H9 (cell line): ENCODE data around the gene VSIG2. TPM values are rescaled to one million over a fixed set of nuclear protein-coding genes. Genes with fewer than 3 reads are reported as not detected.

ENCODE experiments used
- DNase-seq: peaks from one replicate; pipeline ENCODE4 v3.0.0-alpha.2; 2017
- H2AFZ ChIP-seq: one replicate; pipeline ENCODE4 v1.6.1; 2013; ENCODE audit warnings: mild to moderate bottlenecking, low read length, control low read depth, moderate library complexity
- H2AK5ac ChIP-seq: 2 replicates; pipeline ENCODE4 v1.6.1; 2013; ENCODE audit warnings: low read length, control low read depth, mixed read lengths; ENCODE audit not compliant: insufficient read length
- H2BK120ac ChIP-seq: one replicate; pipeline ENCODE4 v1.6.1; 2013; ENCODE audit warnings: low read depth, mild to moderate bottlenecking, low read length, control low read depth, inconsistent platforms; ENCODE audit not compliant: poor library complexity, severe bottlenecking
- H2BK12ac ChIP-seq: 2 replicates; pipeline ENCODE4 v1.6.1; 2013; ENCODE audit warnings: low read length, control low read depth, mixed read lengths, low read depth; ENCODE audit not compliant: insufficient read length
- H2BK15ac ChIP-seq: 2 replicates; pipeline ENCODE4 v1.6.1; 2013; ENCODE audit warnings: low read depth, low read length, control low read depth
- H2BK20ac ChIP-seq: one replicate; pipeline ENCODE4 v1.6.1; 2013; ENCODE audit warnings: low read depth, mild to moderate bottlenecking, low read length, control low read depth, inconsistent platforms; ENCODE audit not compliant: poor library complexity, severe bottlenecking
- H2BK5ac ChIP-seq: 2 replicates; pipeline ENCODE4 v1.6.1; 2013; ENCODE audit warnings: low read length, control low read depth, mixed read lengths; ENCODE audit not compliant: insufficient read length
- H3K14ac ChIP-seq: 2 replicates; pipeline ENCODE4 v1.6.1; 2013; ENCODE audit warnings: low read length, control low read depth; ENCODE audit not compliant: insufficient read depth
- H3K18ac ChIP-seq: 2 replicates; pipeline ENCODE4 v1.6.1; 2013; ENCODE audit warnings: low read depth, mild to moderate bottlenecking, mixed read lengths, low read length, control low read depth; ENCODE audit not compliant: insufficient read length
- H3K23ac ChIP-seq: 2 replicates; pipeline ENCODE4 v1.6.1; 2013; ENCODE audit warnings: low read length, control low read depth, mixed read lengths, low read depth; ENCODE audit not compliant: insufficient read length
- H3K23me2 ChIP-seq: 2 replicates; pipeline ENCODE4 v1.6.1; 2013; ENCODE audit warnings: low read depth, mild to moderate bottlenecking, mixed read lengths, low read length, control low read depth; ENCODE audit not compliant: insufficient read length, poor library complexity, severe bottlenecking
- H3K27ac ChIP-seq: 2 replicates; pipeline ENCODE4 v1.5.1; 2013; ENCODE audit warnings: low read length, control low read depth, mixed read lengths, low read depth; ENCODE audit not compliant: insufficient read length
- H3K27me3 ChIP-seq: 2 replicates; pipeline ENCODE4 v1.6.1; 2013; ENCODE audit warnings: low read length, control low read depth, inconsistent platforms; ENCODE audit not compliant: insufficient read depth
- H3K4ac ChIP-seq: 2 replicates; pipeline ENCODE4 v1.6.1; 2013; ENCODE audit warnings: low read depth, mild to moderate bottlenecking, control low read depth, inconsistent platforms, low read length, moderate library complexity
- H3K4me1 ChIP-seq: 2 replicates; pipeline ENCODE4 v1.6.1; 2013; ENCODE audit warnings: low read length, control low read depth, inconsistent platforms; ENCODE audit not compliant: insufficient read depth
- H3K4me2 ChIP-seq: 2 replicates; pipeline ENCODE4 v1.6.1; 2013; ENCODE audit warnings: low read length, control low read depth, mixed read lengths; ENCODE audit not compliant: insufficient read length, insufficient read depth
- H3K56ac ChIP-seq: 2 replicates; pipeline ENCODE4 v1.6.1; 2013; ENCODE audit warnings: low read depth, mild to moderate bottlenecking, mixed read lengths, low read length, control low read depth; ENCODE audit not compliant: insufficient read length
- H3K79me1 ChIP-seq: 2 replicates; pipeline ENCODE4 v1.6.1; 2013; ENCODE audit warnings: low read depth, mild to moderate bottlenecking, moderate library complexity, low read length, control low read depth, inconsistent platforms; ENCODE audit not compliant: insufficient read depth, poor library complexity, severe bottlenecking
- H3K79me2 ChIP-seq: 2 replicates; pipeline ENCODE4 v1.6.1; 2013; ENCODE audit warnings: low read length, control low read depth, inconsistent platforms; ENCODE audit not compliant: insufficient read depth
- H3K9ac ChIP-seq: 2 replicates; pipeline ENCODE4 v1.6.1; 2013; ENCODE audit warnings: low read length, control low read depth, mixed read lengths; ENCODE audit not compliant: insufficient read length; ENCODE audit errors: extremely low read depth
- H3K9me3 ChIP-seq: one replicate; pipeline ENCODE4 v1.6.1; 2013; ENCODE audit warnings: low read depth, low read length, inconsistent platforms; ENCODE audit not compliant: control insufficient read depth
- H3T11ph ChIP-seq: one replicate; pipeline ENCODE4 v1.6.1; 2013; ENCODE audit warnings: mild to moderate bottlenecking, low read length, control low read depth, inconsistent platforms
- H4K20me1 ChIP-seq: one replicate; pipeline ENCODE4 v1.6.1; 2013; ENCODE audit not compliant: control insufficient read depth, insufficient read length, insufficient read depth
- H4K5ac ChIP-seq: 2 replicates; pipeline ENCODE4 v1.6.1; 2013; ENCODE audit warnings: low read depth, mild to moderate bottlenecking, mixed read lengths, low read length, control low read depth; ENCODE audit not compliant: insufficient read length
- H4K8ac ChIP-seq: replicated peaks from 2 replicates; pipeline ENCODE4 v1.6.1; 2013; ENCODE audit warnings: low read length, control low read depth, mixed read lengths, low read depth; ENCODE audit not compliant: insufficient read length
- H4K91ac ChIP-seq: 2 replicates; pipeline ENCODE4 v1.6.1; 2013; ENCODE audit warnings: low read depth, mild to moderate bottlenecking, moderate library complexity, mixed read lengths, low read length, control low read depth; ENCODE audit not compliant: insufficient read length
- H3K27ac Mint-ChIP-seq, 3 experiments: 2 replicates in 2 of 3; 3 replicates in 1 of 3; pipeline ENCODE4 v1.8.0; 2020 to 2021; ENCODE audit warnings: mixed read lengths in 3 of 3, mild to moderate bottlenecking in 1 of 3, moderate library complexity in 1 of 3
- H3K27me3 Mint-ChIP-seq: 2 replicates; pipeline ENCODE4 v1.8.0; 2021; ENCODE audit warnings: low read depth, mild to moderate bottlenecking, moderate library complexity, mixed read lengths
- H3K36me3 Mint-ChIP-seq, 3 experiments: 2 replicates in 2 of 3; 3 replicates in 1 of 3; pipeline ENCODE4 v1.8.0; 2020 to 2021; ENCODE audit warnings: low read depth in 3 of 3, mixed read lengths in 3 of 3; ENCODE audit not compliant: insufficient read depth in 1 of 3
- H3K4me1 Mint-ChIP-seq, 2 experiments: 2 replicates each; pipeline ENCODE4 v1.8.0; 2020; ENCODE audit warnings: mixed read lengths in 2 of 2
- H3K4me3 Mint-ChIP-seq, 2 experiments: 2 replicates in 1 of 2; 3 replicates in 1 of 2; pipeline ENCODE4 v1.8.0; 2020 to 2021; ENCODE audit warnings: mild to moderate bottlenecking in 2 of 2, mixed read lengths in 2 of 2, moderate library complexity in 1 of 2
- H3K9me3 Mint-ChIP-seq, 2 experiments: 2 replicates in 1 of 2; 3 replicates in 1 of 2; pipeline ENCODE4 v1.8.0; 2020; ENCODE audit warnings: mild to moderate bottlenecking in 2 of 2, mixed read lengths in 2 of 2, moderate library complexity in 1 of 2
- WGBS: extraction: QIAGEN DNeasy Blood & Tissue Kit; methylation state at CpG from one replicate; pipeline ENCODE4 v1.1.7; 2013; ENCODE audit warnings: missing lambda C conversion rate, low lambda C conversion rate, mixed read lengths; ENCODE audit not compliant: insufficient read length; ENCODE audit errors: extremely low coverage; 5-methylcytosine and 5-hydroxymethylcytosine counted together
- total RNA-seq: library from RNA; stranded (reverse); gene quantifications from 2 replicates; pipeline ENCODE4 v1.2.1, GENCODE V29; 2021
- TF ChIP-seq, protein P1 (sequence below): fragments of 200-600 bp; sonication (generic); conservative IDR thresholded peaks from 3 replicates; pipeline ENCODE4 v1.8.0; 2021; ENCODE audit warnings: antibody characterized with exemption, mild to moderate bottlenecking

VSIG2 gene
- total RNA-seq, 1 experiment from 2014 or later: not detected

DNA sequence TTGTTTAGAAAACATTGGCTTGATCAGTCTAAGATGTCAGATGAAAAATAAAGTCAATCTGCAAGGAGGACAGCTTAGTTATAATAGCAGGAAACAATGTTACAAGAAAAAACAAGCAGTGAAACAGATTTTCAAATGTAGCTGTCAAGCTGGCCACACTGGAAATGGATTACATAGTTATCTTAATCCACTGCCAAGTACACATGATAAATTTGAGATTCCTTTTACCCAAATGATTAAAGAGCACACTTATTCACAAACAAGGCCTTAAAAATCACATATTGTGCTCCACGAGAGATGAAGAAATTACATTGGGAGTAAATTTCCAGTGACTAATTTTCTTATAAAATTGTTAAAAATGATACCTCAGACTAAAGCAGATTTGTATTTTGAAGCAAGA lies 27.5 kb upstream of the VSIG2 start:
- H2BK12ac ChIP-seq: no peak overlapping the region
- H2BK15ac ChIP-seq: no peak overlapping the region
- no peak overlapping the region for H3K9ac ChIP-seq
- no peak overlapping the region for H3K4ac ChIP-seq
- H2BK5ac ChIP-seq: no peak overlapping the region
- H3K79me1 ChIP-seq: no peaks in the 10 kb centered on the region
- H4K91ac ChIP-seq: no peak overlapping the region
- H3K14ac ChIP-seq: no peak overlapping the region
- no peaks in the 10 kb centered on the region for H4K20me1 ChIP-seq
- H3T11ph ChIP-seq: no peak overlapping the region
- H3K4me1 ChIP-seq: no peaks in the 10 kb centered on the region
- H4K8ac ChIP-seq: no peak overlapping the region
- H2AFZ ChIP-seq: no peak overlapping the region
- no peaks in the 10 kb centered on the region for H3K23me2 ChIP-seq
- no peaks in the 10 kb centered on the region; the same call in 1 of the 2 replicates for H3K27me3 ChIP-seq
- Mint-ChIP-seq H3K4me1 (peaks cover 0 to 4% of the 10 kb centered on the region in 2 experiments; a peak in 2 of 4 replicates), H3K36me3 (peaks cover 6 to 10% (median 8%) of the 10 kb centered on the region in 3 experiments), H3K4me3 (no peak overlapping the region), H3K27me3 (no peaks in the 10 kb centered on the region), H3K27ac (no peak overlapping the region), H3K9me3 (no peaks in the 10 kb centered on the region)
- TF ChIP-seq, protein P1, sequence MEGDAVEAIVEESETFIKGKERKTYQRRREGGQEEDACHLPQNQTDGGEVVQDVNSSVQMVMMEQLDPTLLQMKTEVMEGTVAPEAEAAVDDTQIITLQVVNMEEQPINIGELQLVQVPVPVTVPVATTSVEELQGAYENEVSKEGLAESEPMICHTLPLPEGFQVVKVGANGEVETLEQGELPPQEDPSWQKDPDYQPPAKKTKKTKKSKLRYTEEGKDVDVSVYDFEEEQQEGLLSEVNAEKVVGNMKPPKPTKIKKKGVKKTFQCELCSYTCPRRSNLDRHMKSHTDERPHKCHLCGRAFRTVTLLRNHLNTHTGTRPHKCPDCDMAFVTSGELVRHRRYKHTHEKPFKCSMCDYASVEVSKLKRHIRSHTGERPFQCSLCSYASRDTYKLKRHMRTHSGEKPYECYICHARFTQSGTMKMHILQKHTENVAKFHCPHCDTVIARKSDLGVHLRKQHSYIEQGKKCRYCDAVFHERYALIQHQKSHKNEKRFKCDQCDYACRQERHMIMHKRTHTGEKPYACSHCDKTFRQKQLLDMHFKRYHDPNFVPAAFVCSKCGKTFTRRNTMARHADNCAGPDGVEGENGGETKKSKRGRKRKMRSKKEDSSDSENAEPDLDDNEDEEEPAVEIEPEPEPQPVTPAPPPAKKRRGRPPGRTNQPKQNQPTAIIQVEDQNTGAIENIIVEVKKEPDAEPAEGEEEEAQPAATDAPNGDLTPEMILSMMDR: no peak
- H3K79me2 ChIP-seq: no peaks in the 10 kb centered on the region; the same call in 1 of the 2 replicates
- no peak overlapping the region for H3K23ac ChIP-seq
- no peak overlapping the region for H3K4me2 ChIP-seq
- H3K27ac ChIP-seq: no peak overlapping the region
- H3K18ac ChIP-seq: no peak overlapping the region
- no peak overlapping the region for H2AK5ac ChIP-seq
- H4K5ac ChIP-seq: no peak overlapping the region
- H3K56ac ChIP-seq: no peak overlapping the region
- DNase-seq: no peak
- no peak overlapping the region for H2BK120ac ChIP-seq
- no CpG with 5 or more reads among the region's 1 CpG for WGBS
- no peak overlapping the region for H2BK20ac ChIP-seq
- no peaks in the 10 kb centered on the region for H3K9me3 ChIP-seq
